ENCODE data around the gene PDE4D.
A peak's percentile ranks its signal among the peaks of the same experiment; 100 is the strongest.

The PDE4D gene

GRCh38 chr5:59622848-59623247, 270.7 kb downstream of the PDE4D start:
- Histone ChIP-seq H3K36me3 (no peaks in the 10 kb centered on the region), H3K4me2 (no peak overlapping the region), H3K4me1 (peaks cover 0 to 14% (median 9%) of the 10 kb centered on the region in 10 experiments; a peak in 8 of 20 replicates), H3K9me3 (replicated peaks in 1 of 11) (peaks cover 0 to 3% (median 0%) of the 10 kb centered on the region in 11 experiments; a peak in 1 of 22 replicates), H3K27ac (no peak overlapping the region), H4K20me1 (no peaks in the 10 kb centered on the region), H3K27me3 (no peaks in the 10 kb centered on the region), H3K4me3 (no peak overlapping the region), H3K9ac (no peak overlapping the region)
- TF ChIP-seq Cebpa-rat (IDR thresholded peaks at IDR 0.05), result no peak

- no peak overlapping the region; a peak in 1 of 22 replicates for H3K4me2 ChIP-seq
- no peaks in the 10 kb centered on the region for H4K20me1 ChIP-seq
- H3K4me1 ChIP-seq, result peaks cover 0 to 14% (median 9%) of the 10 kb centered on the region in 10 experiments; a peak in 8 of 20 replicates
- H3K27me3 ChIP-seq, result no peaks in the 10 kb centered on the region
- no peak overlapping the region for H3K4me3 ChIP-seq
- no peak overlapping the region for H3K27ac ChIP-seq
- no peaks in the 10 kb centered on the region for H3K36me3 ChIP-seq
- TF ChIP-seq Cebpa-rat (IDR thresholded peaks at IDR 0.05), result no peak
- H3K9ac ChIP-seq, result no peak overlapping the region
- no peaks in the 10 kb centered on the region for H3K9me3 ChIP-seq (replicated peaks in 1 of 11)
Observed at GRCh38 chr5:59621477-59621876, 272.0 kb downstream of the PDE4D start.

GRCh38 chr5:59620535-59621212, 272.9 kb downstream of the PDE4D start:
- Histone ChIP-seq H3K4me2 (peak overlapping the region in 7 of 11 experiments; percentile 10 to 46 (median 28); a peak in 12 of 22 replicates), H4K20me1 (no peaks in the 10 kb centered on the region), H3K4me1 (peaks cover 0 to 14% (median 9%) of the 10 kb centered on the region in 10 experiments; a peak in 8 of 20 replicates), H3K36me3 (no peaks in the 10 kb centered on the region), H3K27me3 (no peaks in the 10 kb centered on the region), H3K9me3 (replicated peaks in 1 of 11) (no peaks in the 10 kb centered on the region), H3K9ac (no peak overlapping the region), H3K27ac (no peak overlapping the region), H3K4me3 (no peak overlapping the region)
- no peak for TF ChIP-seq Cebpa-rat (IDR thresholded peaks at IDR 0.05)

- no peak for TF ChIP-seq Cebpa-rat (IDR thresholded peaks at IDR 0.05)
- Histone ChIP-seq H3K27ac (no peak overlapping the region), H3K36me3 (no peaks in the 10 kb centered on the region), H3K27me3 (no peaks in the 10 kb centered on the region), H4K20me1 (no peaks in the 10 kb centered on the region), H3K9ac (no peak overlapping the region), H3K4me3 (no peak overlapping the region), H3K4me2 (no peak overlapping the region), H3K4me1 (peaks cover 0 to 14% (median 9%) of the 10 kb centered on the region in 10 experiments; a peak in 8 of 20 replicates), H3K9me3 (replicated peaks in 1 of 11) (no peaks in the 10 kb centered on the region)
Observed at GRCh38 chr5:59618644-59619043, 274.9 kb downstream of the PDE4D start.

GRCh38 chr5:59617186-59617771, 276.2 kb downstream of the PDE4D start:
- no peaks in the 10 kb centered on the region for H3K36me3 ChIP-seq
- H4K20me1 ChIP-seq, result no peaks in the 10 kb centered on the region
- H3K4me3 ChIP-seq, result no peak overlapping the region
- no peak overlapping the region for H3K9ac ChIP-seq
- TF ChIP-seq Cebpa-rat (IDR thresholded peaks at IDR 0.05), result no peak
- H3K4me2 ChIP-seq, result no peak overlapping the region
- no peaks in the 10 kb centered on the region for H3K9me3 ChIP-seq (replicated peaks in 1 of 11)
- no peaks in the 10 kb centered on the region for H3K27me3 ChIP-seq
- no peak overlapping the region for H3K27ac ChIP-seq
- peaks cover 0 to 14% (median 9%) of the 10 kb centered on the region in 10 experiments; a peak in 8 of 20 replicates for H3K4me1 ChIP-seq

GRCh38 chr5:59616413-59616812, 277.1 kb downstream of the PDE4D start:
- Histone ChIP-seq H4K20me1 (no peaks in the 10 kb centered on the region), H3K4me1 (peaks cover 0 to 14% (median 9%) of the 10 kb centered on the region in 10 experiments; a peak in 8 of 20 replicates), H3K27me3 (no peaks in the 10 kb centered on the region), H3K4me2 (no peak overlapping the region), H3K9me3 (replicated peaks in 1 of 11) (no peaks in the 10 kb centered on the region), H3K4me3 (no peak overlapping the region), H3K36me3 (no peaks in the 10 kb centered on the region), H3K27ac (no peak overlapping the region), H3K9ac (no peak overlapping the region)
- no peak for TF ChIP-seq Cebpa-rat (IDR thresholded peaks at IDR 0.05)

GRCh38 chr5:59615272-59615671, 278.3 kb downstream of the PDE4D start:
- Histone ChIP-seq H3K4me2 (no peak overlapping the region), H3K4me1 (peaks cover 0 to 6% (median 4%) of the 10 kb centered on the region in 10 experiments; a peak in 8 of 20 replicates), H3K9ac (no peak overlapping the region), H3K36me3 (no peaks in the 10 kb centered on the region), H3K9me3 (replicated peaks in 1 of 11) (no peaks in the 10 kb centered on the region), H3K4me3 (no peak overlapping the region), H4K20me1 (no peaks in the 10 kb centered on the region), H3K27ac (no peak overlapping the region), H3K27me3 (no peaks in the 10 kb centered on the region)
- TF ChIP-seq Cebpa-rat (IDR thresholded peaks at IDR 0.05), result no peak

GRCh38 chr5:59609501-59610265, 283.8 kb downstream of the PDE4D start:
- no peaks in the 10 kb centered on the region for H3K4me1 ChIP-seq
- H3K9me3 ChIP-seq (replicated peaks in 1 of 11), result no peaks in the 10 kb centered on the region
- H3K36me3 ChIP-seq, result no peaks in the 10 kb centered on the region
- no peak overlapping the region for H3K4me3 ChIP-seq
- no peak overlapping the region for H3K27ac ChIP-seq
- no peaks in the 10 kb centered on the region for H4K20me1 ChIP-seq
- no peak overlapping the region for H3K4me2 ChIP-seq
- no peak for TF ChIP-seq Cebpa-rat (IDR thresholded peaks at IDR 0.05)
- H3K9ac ChIP-seq, result no peak overlapping the region
- H3K27me3 ChIP-seq, result no peaks in the 10 kb centered on the region

GRCh38 chr5:59608745-59609144, 284.8 kb downstream of the PDE4D start:
- no peak overlapping the region for H3K4me3 ChIP-seq

More at GRCh38 chr5:59608745-59609144, 284.8 kb downstream of the PDE4D start:
- no peak overlapping the region for H3K9ac ChIP-seq
- no peaks in the 10 kb centered on the region for H4K20me1 ChIP-seq
- no peaks in the 10 kb centered on the region for H3K36me3 ChIP-seq
- no peaks in the 10 kb centered on the region for H3K4me1 ChIP-seq
- no peaks in the 10 kb centered on the region for H3K9me3 ChIP-seq (replicated peaks in 1 of 11)
- TF ChIP-seq Cebpa-rat (IDR thresholded peaks at IDR 0.05), result no peak
- no peaks in the 10 kb centered on the region for H3K27me3 ChIP-seq
- H3K4me2 ChIP-seq, result no peak overlapping the region
- no peak overlapping the region for H3K27ac ChIP-seq

Data from BLaER1 treated with 17β-estradiol and CSF1 and Interleukin-3, amounts not matched to agents 10 nM and 100 nM (cell line).